DND-41 (cell line): ENCODE data around the gene GYS2.

ENCODE experiments used
- EZH2 ChIP-seq: IDR thresholded peaks from 3 replicates; pipeline ENCODE4 v1.6.1; 2012; ENCODE audit warnings: borderline replicate concordance, low read depth, mild to moderate bottlenecking, moderate library complexity, low read length, inconsistent platforms; ENCODE audit not compliant: severe bottlenecking
- TF ChIP-seq, protein P1 (sequence below): IDR thresholded peaks from 2 replicates; pipeline ENCODE4 v1.5.1; 2012; ENCODE audit warnings: borderline replicate concordance, low read length, moderate library complexity, mild to moderate bottlenecking; ENCODE audit not compliant: poor library complexity, severe bottlenecking; ENCODE audit errors: extremely low read depth

DNA sequence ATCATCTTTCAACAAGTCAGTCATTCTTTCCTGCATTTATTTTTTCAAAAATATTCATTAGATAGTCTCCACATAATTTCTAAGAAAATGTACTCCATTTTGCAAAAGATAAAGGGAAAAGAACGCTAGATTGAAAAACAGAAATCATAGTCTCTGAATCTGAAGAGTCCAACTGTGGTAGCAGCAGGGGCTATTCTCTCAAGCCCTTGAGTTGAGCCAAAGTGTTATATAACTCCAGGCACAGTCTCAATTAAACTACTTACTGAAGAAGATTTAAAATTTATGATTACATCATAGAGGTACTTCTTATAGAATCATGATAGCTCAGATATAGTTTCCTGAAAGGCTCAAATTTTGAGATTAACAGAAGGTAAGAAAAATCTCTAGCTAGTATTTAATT is 47.2 kb upstream of the GYS2 start:
- TF ChIP-seq, protein P1, sequence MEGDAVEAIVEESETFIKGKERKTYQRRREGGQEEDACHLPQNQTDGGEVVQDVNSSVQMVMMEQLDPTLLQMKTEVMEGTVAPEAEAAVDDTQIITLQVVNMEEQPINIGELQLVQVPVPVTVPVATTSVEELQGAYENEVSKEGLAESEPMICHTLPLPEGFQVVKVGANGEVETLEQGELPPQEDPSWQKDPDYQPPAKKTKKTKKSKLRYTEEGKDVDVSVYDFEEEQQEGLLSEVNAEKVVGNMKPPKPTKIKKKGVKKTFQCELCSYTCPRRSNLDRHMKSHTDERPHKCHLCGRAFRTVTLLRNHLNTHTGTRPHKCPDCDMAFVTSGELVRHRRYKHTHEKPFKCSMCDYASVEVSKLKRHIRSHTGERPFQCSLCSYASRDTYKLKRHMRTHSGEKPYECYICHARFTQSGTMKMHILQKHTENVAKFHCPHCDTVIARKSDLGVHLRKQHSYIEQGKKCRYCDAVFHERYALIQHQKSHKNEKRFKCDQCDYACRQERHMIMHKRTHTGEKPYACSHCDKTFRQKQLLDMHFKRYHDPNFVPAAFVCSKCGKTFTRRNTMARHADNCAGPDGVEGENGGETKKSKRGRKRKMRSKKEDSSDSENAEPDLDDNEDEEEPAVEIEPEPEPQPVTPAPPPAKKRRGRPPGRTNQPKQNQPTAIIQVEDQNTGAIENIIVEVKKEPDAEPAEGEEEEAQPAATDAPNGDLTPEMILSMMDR: no peak
- no peak for TF ChIP-seq EZH2
